Left lobe of liver (tissue), 2 donors: ENCODE data around the gene KRTAP5-2. TPM values are rescaled to one million over a fixed set of nuclear protein-coding genes. Genes with fewer than 3 reads are reported as not detected.
"Not testable (repeated sequence)": the region's sequence is repeated elsewhere in the genome, so short reads cannot be mapped to it uniquely, and the experiment has no call there.

Source experiments
- ATAC-seq: fragments of 200-7000 bp; cut with Tn5 transposase; one replicate; pipeline ENCODE4 v1.9.1; 2020; ENCODE audit warnings: mild to moderate bottlenecking, moderate library complexity
- DNase-seq: peaks from one replicate; pipeline ENCODE4 v3.0.0-alpha.2; 2020; ENCODE audit warnings: low spot score
- total RNA-seq: library from RNA; stranded (reverse); gene quantifications from one replicate; pipeline ENCODE4 v1.2.1, GENCODE V29; 2021
- donor health status: DM: no; HTN: no; CAD: no; lungs with moderate emphysema.
- donor health status: DM: no; HTN: yes; CAD: no.

The KRTAP5-2 gene
- total RNA-seq, 1 donor from 2014 or later = not detected

DNA sequence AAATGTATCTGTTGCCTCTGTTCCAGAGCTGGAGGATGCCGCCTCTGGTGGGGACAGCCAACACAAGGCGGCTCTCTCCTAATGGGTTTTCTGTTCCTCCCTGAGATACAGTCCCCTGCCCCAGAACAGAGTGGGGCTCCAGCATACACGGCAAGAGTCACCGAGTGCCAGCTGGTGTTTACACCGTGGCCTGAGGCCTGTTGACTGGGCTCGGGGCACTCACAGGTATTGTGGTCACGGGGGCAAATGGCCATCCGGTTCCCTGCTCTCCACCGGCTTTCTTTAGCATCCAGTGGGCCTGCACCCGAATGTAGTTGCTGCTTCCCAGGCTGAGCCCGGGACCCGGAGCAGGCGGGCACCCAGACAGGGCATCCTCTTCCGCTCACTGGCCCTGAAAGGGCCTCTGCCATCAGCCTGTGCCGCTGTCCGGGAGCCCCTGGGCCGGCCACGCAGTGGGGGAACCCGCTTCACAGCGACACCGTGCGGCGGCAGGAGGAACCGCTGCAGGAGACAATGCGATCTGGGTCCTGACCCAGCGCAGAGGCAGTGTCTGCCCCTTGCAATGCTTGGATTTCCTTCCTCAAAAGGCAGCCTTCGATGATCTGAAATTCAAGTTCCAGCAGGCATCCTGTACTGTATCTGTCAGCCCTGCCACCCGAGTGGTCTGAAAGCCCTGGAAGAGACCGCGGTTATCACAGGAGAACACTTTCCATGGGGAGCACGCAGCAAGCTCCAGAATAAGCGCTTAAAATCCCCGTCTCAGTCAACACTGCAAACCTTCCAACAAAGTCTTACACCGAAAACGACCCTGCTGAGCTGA, 30.6 kb upstream of the KRTAP5-2 start:
- DNase-seq = no peak
- peak; percentile 93 for ATAC-seq

DNA sequence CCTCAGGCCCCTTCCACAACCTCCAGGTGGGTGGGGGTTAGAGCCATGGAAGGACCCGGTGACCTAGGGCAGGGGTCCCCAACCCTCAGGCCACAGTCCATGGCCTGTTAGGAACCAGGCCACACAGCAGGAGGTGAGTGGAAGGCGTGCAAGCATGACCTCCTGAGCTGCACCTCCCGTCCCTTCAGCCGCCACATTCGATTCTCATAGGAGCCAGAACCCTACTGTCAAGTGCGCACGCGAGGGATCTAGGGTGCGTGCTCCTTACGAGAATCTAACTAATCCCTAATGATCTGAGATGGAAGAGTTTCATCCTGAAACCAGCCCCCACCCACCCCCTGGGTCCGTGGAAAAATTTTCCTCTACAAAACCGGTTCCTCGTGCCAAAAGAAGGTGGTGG, 27.4 kb upstream of the KRTAP5-2 start:
- DNase-seq (no peak), ATAC-seq (no peak)

DNA sequence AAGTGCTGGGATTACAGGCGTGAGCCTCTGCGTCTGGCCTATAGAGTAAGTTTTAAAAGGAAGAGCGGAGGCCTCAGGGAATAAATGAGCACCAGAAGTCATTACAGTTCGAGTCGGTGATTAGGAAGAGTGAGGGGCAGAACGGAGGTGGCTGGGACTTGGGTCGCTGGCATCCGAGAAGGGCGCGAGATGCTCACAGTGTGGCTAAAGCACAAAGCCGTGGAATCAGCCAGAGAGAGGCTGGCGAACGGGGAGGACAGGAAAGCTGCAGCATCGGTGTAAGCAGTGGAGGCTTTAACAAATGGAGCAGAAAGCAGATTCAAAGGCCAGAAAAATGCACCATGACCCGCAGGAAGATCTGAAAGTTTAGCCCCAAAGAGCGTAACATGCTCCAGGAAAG, 26.5 kb upstream of the KRTAP5-2 start:
- DNase-seq = no peak
- ATAC-seq = no peak

DNA sequence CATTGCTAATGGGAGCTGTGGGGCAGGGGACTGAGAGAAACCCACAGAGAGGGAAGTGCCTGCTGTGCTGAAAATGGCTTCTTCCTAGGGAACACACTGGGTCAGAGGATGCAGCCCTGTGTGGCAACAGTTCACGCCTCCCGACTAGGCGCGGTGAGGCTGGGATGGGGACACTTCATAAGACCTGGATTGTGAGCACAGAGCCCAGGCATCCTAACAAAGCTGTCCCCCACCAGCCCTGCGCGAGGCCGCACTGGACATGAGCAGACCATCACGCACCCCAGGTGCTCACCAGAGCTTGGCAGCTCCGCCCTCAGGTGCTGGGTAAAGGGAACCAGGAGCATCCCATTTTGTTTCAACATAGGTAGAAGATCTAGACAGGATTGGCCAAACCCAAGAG, 25.6 kb upstream of the KRTAP5-2 start:
- no peak for ATAC-seq
- no peak for DNase-seq

DNA sequence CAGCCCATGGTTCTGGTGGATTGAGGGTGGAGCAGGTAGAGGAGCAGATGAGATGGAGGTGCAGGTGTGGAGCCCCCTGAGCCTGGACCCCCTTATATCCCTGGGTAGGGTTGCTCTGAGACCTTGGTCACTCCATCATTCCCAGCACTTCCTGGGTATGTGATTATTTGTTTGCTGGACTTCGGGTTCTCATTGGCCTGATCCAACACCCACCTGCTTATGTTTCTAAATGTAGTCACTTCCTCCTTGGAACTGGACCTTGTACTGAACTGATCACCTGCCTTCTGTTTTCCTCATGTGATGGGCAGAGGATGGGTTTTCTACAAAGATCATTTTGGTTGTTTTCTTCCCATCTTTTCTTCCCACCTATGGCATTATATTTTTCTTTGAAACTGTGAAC, 24.0 kb upstream of the KRTAP5-2 start, which contains the start of gene KRTAP5-4:
Gene KRTAP5-4, minus strand, starts transcription at position 53 of the 400 bp plus-strand sequence. Its CDS starts 45 bp downstream, at position 8.
- no peak for DNase-seq
- ATAC-seq = no peak

DNA sequence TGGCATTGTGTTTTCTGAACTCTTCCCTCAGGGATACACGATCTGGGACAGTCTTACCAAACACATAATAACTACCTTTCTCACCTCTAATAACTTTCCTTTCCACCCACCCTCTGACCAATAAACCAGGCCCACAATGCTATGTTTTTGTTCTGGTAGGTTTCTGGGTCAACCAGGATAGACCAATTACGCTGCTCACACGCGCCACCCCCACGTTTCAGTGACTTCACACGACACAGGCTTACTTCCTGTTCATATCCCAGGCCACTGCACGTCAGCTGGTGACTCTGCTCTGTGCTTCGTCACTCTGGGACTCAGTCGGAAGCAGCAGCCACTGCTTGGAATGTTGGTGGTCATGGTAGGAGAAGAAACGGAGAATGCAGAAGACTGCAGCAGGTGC, 21.4 kb upstream of the KRTAP5-2 start:
- DNase-seq = no peak

DNA sequence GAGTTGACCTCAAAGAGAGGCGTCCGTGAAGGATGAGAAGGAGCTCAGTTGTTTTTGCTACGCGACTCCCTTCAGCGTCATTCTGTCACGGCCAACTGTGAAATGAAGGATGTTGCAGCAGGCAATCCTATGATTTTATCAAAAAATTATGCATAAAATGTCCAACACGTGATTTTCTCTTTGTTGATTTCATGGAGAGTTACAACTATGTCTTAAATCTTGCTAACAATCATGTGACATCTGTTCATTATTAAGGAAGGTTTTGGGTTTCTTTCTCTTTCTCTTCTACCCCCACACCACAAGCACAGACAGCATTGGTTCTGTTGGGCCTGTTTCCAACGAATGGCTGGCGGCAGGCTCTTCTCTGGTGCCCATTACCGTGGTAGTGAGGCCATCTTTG, 20.1 kb upstream of the KRTAP5-2 start:
- ATAC-seq = no peak

More for the DNA sequence above, 21.4 kb upstream of the KRTAP5-2 start:
- ATAC-seq = peak; percentile 43

DNA sequence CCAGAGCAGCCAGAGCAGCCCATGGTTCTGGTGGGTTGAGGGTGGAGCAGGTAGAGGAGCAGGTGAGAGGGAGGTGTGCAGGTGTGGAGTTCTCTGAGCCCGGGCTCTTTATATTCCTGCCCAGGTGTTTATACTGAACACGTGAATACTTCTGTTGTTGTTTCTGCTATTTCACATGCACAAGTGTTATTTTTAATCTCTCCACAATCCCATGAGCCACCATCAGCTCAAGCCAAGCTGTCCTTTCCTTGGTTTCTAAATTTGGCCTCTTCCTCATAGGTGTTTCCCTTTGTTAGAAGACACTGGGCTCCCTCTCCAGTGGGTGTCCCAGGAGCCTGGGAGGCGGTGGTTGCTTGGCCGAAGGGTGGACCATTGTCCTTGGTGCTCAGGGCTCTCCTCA, 10.3 kb upstream of the KRTAP5-2 start, which contains the start of gene KRTAP5-3:
Gene KRTAP5-3, minus strand, starts transcription at position 101 of the 400 bp plus-strand sequence. Its CDS starts 78 bp downstream, at position 23.
- ATAC-seq (no peak), DNase-seq (no peak)

More for the DNA sequence above, 20.1 kb upstream of the KRTAP5-2 start:
- no peak for DNase-seq

DNA sequence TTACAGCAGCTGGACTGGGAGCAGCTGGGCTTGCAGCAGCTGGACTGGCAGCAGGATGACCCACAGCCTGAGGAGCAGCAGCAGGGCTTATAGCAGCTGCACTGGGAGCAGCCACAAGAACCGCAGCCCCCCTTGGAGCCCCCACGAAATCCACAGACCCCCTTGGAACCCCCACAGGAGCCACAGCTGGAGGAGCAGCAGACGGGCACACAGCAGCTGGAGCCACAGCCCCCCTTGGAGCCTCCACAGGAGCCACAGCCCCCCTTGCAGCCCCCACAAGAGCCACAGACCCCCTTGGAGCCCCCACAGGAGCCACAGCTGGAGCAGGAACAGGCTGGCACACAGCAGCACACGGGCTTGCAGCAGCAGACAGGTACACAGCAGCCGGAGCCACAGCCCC, 9.8 kb upstream of the KRTAP5-2 start:
- not testable (repeated sequence) for DNase-seq, ATAC-seq

DNA sequence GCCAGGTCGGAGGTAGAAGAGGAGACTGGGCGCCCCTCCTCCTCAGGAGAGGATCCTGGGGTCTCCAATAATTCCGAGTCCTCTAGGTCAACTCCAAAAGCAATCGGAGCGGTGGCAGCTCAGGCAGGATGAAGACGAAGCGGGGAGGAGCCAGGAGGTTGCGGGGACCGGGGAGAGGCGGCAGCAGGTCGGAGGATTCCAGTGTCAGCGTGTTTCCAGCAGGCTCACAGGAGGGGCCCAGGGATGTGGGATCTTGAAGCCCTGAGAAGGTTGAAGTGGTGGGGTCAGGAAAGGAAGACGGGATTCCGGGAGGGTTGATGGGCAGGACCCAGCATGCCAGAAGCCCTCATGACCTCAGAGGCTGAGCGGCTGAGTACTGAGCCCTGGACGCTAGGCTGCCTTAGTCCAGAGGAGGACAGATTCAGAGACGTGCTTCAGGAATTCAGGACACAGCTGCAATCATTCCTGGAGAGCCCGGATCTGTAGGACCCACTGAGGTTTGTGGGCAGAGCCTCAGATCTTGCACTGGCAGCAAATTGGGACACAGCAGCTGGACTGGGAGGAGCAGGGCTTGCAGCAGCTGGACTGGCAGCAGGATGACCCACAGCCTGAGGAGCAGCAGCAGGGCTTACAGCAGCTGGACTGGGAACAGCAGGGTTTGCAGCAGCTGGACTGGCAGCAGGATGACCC, 9.2 kb upstream of the KRTAP5-2 start:
- DNase-seq, ATAC-seq: not testable (repeated sequence)

DNA sequence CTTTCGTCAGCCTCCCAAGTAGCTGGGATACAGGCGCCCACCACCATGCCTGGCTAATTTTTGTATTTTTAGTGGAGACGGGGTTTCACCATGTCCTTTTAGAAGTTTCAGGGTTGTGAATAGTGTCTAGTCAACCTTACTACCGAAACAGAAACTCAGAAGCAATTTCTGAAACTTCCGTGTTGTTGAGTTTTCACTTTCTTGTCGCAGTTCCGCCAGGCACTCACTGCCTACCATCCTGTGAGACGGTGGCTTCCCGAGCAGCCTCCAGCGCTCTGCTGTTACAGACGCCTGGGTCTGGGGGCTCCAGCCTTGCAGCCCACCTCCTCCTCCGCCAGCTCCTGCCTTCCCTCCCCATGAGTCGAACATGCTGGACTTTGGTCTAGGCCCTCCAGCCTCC, 7.8 kb upstream of the KRTAP5-2 start:
- DNase-seq, ATAC-seq: not testable (repeated sequence)

DNA sequence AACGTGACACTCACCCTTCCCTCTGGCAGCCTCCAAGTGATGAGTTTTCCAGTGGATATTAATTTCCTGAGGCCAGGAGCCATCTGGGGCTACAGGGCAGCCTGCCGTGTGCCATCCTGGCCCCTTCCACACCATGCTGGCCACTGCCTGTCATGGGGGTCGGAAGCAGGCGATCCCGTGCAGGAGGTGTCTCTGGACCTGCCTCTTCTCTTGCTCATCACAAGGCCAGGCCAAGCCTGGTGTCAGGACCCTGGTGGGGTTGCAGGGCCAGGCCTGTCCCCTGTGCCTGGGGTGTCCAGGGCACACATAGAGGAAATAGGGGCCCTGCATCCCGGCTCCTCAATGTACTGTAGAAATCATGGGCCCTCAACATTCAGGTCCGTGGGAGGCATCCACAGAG, 6.6 kb upstream of the KRTAP5-2 start:
- DNase-seq = no peak

DNA sequence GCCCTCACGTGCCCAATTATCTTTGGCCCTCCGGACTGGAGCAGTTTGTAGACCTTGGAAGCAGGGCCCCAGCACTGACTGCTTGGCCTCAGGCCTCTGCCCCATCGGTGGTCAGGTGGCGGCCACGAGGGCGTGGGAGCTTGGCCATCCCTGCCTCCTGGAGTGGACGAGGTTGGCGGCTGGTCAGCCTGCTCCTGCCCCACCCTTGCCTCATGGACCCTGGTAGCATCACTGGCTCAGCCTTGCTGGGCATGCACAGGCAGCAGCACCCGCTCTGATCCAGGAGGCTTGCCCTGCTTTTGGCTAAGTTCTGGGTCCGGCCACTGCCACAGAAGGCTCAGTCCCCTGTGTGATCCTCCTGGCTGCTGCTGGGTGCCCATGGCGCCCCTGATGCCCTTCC, 6.1 kb upstream of the KRTAP5-2 start:
- no peak for ATAC-seq
- no peak for DNase-seq

More for the DNA sequence above, 6.6 kb upstream of the KRTAP5-2 start:
- ATAC-seq = no peak

DNA sequence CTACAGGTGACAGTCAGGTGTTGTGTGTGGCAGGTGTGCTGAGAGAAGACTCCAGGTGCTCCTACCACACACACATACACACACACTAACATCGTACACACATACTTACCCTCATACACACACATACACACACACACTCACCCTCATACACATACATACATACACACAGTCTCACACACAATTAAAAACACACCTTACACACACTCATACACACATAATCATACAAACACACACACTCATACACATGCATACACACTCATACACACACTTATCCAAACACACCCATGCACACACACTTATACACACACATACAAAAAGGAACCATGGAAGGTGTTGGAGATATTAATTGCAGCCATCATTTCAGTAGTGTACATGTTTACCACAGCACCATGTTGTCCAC, 5.5 kb upstream of the KRTAP5-2 start:
- ATAC-seq (no peak), DNase-seq (no peak)

DNA sequence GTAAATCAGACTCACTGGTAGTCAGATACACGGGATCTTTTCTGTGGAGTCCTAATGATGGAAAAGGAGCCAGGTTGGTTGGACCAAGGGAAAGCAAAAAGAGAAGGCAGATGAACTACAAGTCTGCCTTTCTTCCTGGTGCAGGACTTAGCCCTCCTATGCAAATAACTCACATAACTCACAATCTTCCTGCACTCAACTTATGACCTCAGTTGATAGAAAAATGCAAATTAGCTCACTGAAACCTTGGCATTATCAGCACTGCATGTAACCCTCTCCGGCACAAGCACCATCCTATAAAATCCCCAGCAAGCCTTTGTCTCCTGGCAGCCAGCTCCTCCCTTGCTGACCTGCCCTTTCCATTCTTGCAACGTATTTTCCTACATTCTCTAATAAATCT, 3.6 kb upstream of the KRTAP5-2 start:
- not testable (repeated sequence) for ATAC-seq

DNA sequence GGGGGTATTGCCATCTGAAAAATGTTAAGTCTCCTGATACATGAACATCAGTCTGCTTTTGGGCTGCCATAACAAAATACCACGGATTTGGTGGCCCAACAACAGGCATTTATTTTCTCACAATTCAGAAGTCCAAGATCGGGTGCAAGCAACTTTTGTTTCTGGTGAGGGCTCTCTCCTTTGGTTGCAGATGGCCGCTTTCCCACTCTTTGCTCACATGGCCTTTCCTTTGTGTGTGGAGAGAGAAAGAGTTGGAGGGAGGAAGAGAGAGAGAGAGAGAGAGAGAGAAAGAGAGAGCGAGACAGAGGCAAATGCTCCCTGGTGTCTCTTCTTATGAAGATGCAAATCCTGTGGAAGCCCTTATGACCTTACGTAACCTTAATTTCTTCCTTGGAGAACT, 2.5 kb upstream of the KRTAP5-2 start:
- DNase-seq = no peak
- no peak for ATAC-seq

More for the DNA sequence above, 3.6 kb upstream of the KRTAP5-2 start:
- not testable (repeated sequence) for DNase-seq

DNA sequence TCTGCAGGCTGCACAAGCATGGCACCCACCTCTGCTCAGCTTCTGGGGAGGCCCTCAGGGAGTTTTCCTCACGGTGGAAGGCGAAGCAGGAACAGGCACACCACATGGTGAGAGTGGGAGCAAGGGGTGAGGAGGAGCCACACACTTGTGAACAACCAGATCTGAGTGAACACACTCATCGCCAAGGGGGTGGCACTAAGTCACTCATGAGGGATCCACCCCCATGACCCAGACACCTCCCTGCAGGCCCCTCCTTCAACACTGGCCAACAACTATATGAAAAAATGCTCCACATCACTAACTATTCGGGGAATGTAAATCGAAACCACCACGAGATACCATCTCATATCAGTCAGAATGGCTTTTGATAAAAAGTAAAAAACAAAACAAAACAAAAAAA, 722 bp upstream of the KRTAP5-2 start:
- DNase-seq = no peak
- ATAC-seq = no peak

DNA sequence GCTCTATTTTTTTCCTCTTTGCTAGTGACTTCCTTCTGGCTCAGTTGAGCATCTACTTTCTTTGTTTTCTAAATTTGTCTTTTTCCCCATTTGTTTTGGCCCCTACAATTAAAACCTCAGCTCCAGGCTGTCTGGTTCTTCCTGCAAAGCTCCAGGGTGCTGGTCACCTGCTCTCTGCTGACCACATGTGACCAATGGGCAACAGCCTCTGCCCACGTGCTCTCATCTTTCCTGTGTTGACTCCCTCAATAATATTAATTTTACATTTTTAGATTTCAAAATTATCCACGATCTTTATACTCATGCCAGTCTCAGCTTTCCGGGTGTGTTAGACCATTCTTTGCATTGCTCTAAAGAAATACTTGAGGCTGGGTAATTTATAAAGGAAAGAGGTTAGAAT, 312 bp upstream of the KRTAP5-2 start:
- not testable (repeated sequence) for DNase-seq, ATAC-seq

DNA sequence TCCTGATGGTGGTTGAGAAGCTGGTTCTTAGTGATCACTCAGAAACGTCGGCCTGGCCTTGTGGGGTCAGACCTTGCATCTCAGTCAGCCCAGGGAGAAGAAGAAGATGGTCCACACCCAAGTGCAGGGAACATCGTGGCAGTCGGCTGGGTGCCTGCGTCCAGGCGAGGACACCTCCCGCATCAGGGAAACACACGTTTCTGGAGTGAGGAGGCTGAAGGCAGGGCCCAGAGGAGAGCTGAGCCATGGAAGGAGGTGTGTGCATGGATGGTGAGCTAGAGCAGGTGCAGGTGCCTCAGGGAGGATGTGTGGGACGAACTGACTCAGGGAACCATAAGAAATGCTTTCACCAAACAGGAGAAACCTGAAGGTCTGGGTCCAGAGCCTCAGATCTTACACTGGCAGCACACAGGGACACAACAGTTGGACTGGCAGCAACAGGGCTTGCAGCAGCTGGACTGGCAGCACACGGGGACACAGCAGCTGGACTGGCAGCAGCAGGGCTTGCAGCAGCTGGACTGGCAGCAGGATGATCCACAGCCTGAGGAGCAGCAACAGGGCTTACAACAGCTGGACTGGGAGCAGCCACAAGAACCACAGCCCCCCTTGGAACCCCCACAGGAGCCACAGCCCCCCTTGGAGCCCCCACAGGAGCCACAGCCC, 632 bp downstream of the KRTAP5-2 start:
- no peak for ATAC-seq
- DNase-seq = no peak

DNA sequence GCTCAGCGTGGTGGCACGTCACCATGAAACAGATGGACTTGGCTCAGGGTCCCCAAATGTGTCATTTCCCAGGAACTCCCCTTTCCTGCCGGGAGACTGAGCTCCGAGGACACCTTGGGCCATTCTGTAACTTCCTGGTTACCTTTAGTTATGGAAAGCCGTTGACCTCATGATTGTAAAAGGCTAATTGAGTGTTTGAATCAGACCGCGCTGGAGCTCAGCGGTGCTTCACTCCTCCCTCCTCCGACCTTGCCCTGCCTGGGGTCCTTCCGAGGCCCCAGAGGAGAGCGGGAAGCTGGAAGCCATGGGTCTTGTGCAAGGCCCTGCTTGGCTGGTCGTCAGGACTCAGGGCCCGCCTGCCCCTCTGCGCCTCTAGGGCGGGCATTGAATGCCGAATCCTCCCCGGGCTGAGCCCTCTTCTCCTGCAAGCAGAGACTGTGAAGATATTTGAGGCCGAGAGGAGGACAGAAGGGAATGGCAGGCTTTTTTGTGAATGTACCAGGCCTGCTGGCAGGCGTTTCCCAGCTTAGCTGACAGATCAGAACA, 1.4 kb downstream of the KRTAP5-2 start:
- not testable (repeated sequence) for DNase-seq, ATAC-seq

DNA sequence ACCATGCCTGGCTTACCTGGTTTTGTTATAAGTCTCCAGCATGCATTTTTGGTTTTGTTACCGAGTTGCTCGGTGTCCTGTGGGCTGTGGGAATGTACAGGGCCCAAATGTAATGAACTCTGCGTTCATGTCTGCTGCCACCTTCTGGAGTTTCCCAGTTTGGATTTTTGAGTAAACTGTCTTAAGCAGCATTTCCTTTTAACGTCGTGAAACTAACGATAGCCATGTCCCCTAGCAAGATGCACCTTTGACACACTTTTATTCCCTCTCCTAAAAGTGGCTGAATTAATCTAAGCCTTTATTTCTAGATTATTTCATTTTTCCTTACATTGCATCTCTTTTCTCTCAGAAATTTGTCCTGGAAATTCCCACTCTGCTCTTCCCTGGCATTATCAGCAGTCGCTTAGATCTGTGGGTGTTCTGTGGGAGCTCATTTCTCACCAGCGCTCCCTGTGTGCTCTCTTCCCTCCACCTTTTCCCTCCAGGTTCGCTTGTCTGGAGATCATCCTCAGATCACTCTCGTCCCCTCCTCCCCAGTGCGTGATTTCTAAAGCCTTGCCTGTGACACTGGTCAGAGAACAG, 2.0 kb downstream of the KRTAP5-2 start:
- peak; percentile 9 for ATAC-seq

More for the DNA sequence above, 2.0 kb downstream of the KRTAP5-2 start:
- not testable (repeated sequence) for DNase-seq
